IMR-90 (cell line): Measurements from ENCODE around the gene CTDP1. TPM values are rescaled to one million over a fixed set of nuclear protein-coding genes. Genes with fewer than 3 reads are reported as not detected.

ENCODE experiments used
- ATAC-seq: fragments of 200-7000 bp; cut with Tn5 transposase; 2 replicates; pipeline ENCODE4 v1.9.1; 2020; ENCODE audit warnings: low read depth, mild to moderate bottlenecking, moderate library complexity
- BruUV-seq: library from RNA; stranded (reverse); fragments of 400-500 nt; replicated peaks from 2 replicates; lab custom pipeline; 2021; lab: Mats Ljungman, UMichigan
- CTCF ChIA-PET: fragments of 300-600 bp; formaldehyde crosslinking; extraction: SDS; loops from one replicate; lab custom pipeline; 2021; ENCODE audit warnings: antibody characterized with exemption; lab: Yijun Ruan, JAX
- POLR2A ChIA-PET: fragments of 300-600 bp; sonication (Branson Sonifier 250); formaldehyde crosslinking; loops from one replicate; lab custom pipeline; 2022; ENCODE audit warnings: antibody characterized with exemption; ENCODE audit not compliant: unreplicated experiment; lab: Charles Lee
- DNase-seq: peaks from one replicate; pipeline ENCODE4 v3.0.0; 2013
- H2AFZ ChIP-seq: replicated peaks from 2 replicates; pipeline ENCODE3; 2013; ENCODE audit warnings: low read length, mild to moderate bottlenecking; ENCODE audit not compliant: poor library complexity
- H2AK5ac ChIP-seq: 2 replicates; pipeline ENCODE4 v1.6.1; 2013; ENCODE audit warnings: low read depth, low read length, inconsistent platforms
- H2AK9ac ChIP-seq: replicated peaks from 2 replicates; pipeline ENCODE3; 2013; ENCODE audit warnings: mild to moderate bottlenecking, low read depth, low read length, moderate library complexity; ENCODE audit not compliant: poor library complexity
- H2BK120ac ChIP-seq: 2 replicates; pipeline ENCODE4 v1.6.1; 2013; ENCODE audit warnings: low read depth, low read length, inconsistent platforms
- H2BK15ac ChIP-seq: 3 replicates; pipeline ENCODE4 v1.6.1; 2013; ENCODE audit warnings: low read depth, low read length, inconsistent platforms
- H2BK20ac ChIP-seq: 2 replicates; pipeline ENCODE4 v1.6.1; 2013; ENCODE audit warnings: low read depth, mild to moderate bottlenecking, inconsistent platforms, low read length, moderate library complexity
- H2BK5ac ChIP-seq: 2 replicates; pipeline ENCODE4 v1.6.1; 2013; ENCODE audit warnings: mild to moderate bottlenecking, low read depth, low read length, inconsistent platforms; ENCODE audit not compliant: poor library complexity, severe bottlenecking
- H3K14ac ChIP-seq: replicated peaks from 2 replicates; pipeline ENCODE4 v1.6.1; 2013; ENCODE audit warnings: low read depth, low read length, inconsistent platforms
- H3K18ac ChIP-seq: 2 replicates; pipeline ENCODE4 v1.6.1; 2013; ENCODE audit warnings: low read depth, low read length, control low read depth
- H3K23ac ChIP-seq: 2 replicates; pipeline ENCODE4 v1.6.1; 2013; ENCODE audit warnings: low read depth, low read length, inconsistent platforms
- H3K27ac ChIP-seq: 2 replicates; pipeline ENCODE4 v1.5.1; 2013; ENCODE audit warnings: mild to moderate bottlenecking, control low read depth, low read length; ENCODE audit not compliant: insufficient read depth
- H3K27me3 ChIP-seq: 2 replicates; pipeline ENCODE4 v1.6.1; 2013; ENCODE audit warnings: low read length; ENCODE audit not compliant: control insufficient read depth, insufficient read depth
- H3K36me3 ChIP-seq: 2 replicates; pipeline ENCODE4 v1.6.1; 2013; ENCODE audit warnings: low read length, mixed read lengths; ENCODE audit not compliant: control insufficient read depth, insufficient read depth
- H3K4ac ChIP-seq: 2 replicates; pipeline ENCODE4 v1.6.1; 2013; ENCODE audit warnings: low read depth, low read length, inconsistent platforms
- H3K4me1 ChIP-seq: 2 replicates; pipeline ENCODE4 v1.6.1; 2013; ENCODE audit warnings: low read length, mixed read lengths; ENCODE audit not compliant: control insufficient read depth, insufficient read depth
- H3K4me2 ChIP-seq: 2 replicates; pipeline ENCODE4 v1.6.1; 2013; ENCODE audit warnings: low read depth, mild to moderate bottlenecking, control low read depth, low read length, moderate library complexity
- H3K4me3 ChIP-seq: 2 replicates; pipeline ENCODE4 v1.5.1; 2013; ENCODE audit warnings: low read depth, mild to moderate bottlenecking, control low read depth, low read length, moderate library complexity; ENCODE audit not compliant: insufficient read depth
- H3K56ac ChIP-seq: 2 replicates; pipeline ENCODE4 v1.6.1; 2013; ENCODE audit warnings: low read length, inconsistent platforms; ENCODE audit not compliant: insufficient read depth; ENCODE audit errors: extremely low read depth
- H3K79me1 ChIP-seq, 2 experiments: 2 replicates each; pipeline ENCODE4 v1.6.1; 2013; ENCODE audit warnings: low read length in 2 of 2, inconsistent platforms in 1 of 2, low read depth in 1 of 2
- H3K9ac ChIP-seq: 2 replicates; pipeline ENCODE4 v1.6.1; 2013; ENCODE audit warnings: low read depth, low read length, control low read depth
- H3K9me1 ChIP-seq: 2 replicates; pipeline ENCODE4 v1.6.1; 2013; ENCODE audit warnings: low read length, inconsistent platforms; ENCODE audit not compliant: insufficient read depth
- H3K9me3 ChIP-seq: 2 replicates; pipeline ENCODE4 v1.6.1; 2013; ENCODE audit warnings: low read length; ENCODE audit not compliant: control insufficient read depth, insufficient read depth
- H4K20me1 ChIP-seq: 2 replicates; pipeline ENCODE4 v1.6.1; 2013; ENCODE audit warnings: low read length, inconsistent platforms; ENCODE audit not compliant: insufficient read depth
- H4K5ac ChIP-seq: 2 replicates; pipeline ENCODE4 v1.6.1; 2013; ENCODE audit warnings: mild to moderate bottlenecking, low read depth, low read length, control low read depth
- H4K8ac ChIP-seq, 2 experiments: 2 replicates each; pipeline ENCODE4 v1.6.1; 2013; ENCODE audit warnings: low read depth in 2 of 2, low read length in 2 of 2, control low read depth in 1 of 2, inconsistent platforms in 1 of 2
- H4K91ac ChIP-seq: 2 replicates; pipeline ENCODE4 v1.6.1; 2013; ENCODE audit warnings: low read depth, low read length, inconsistent platforms; ENCODE audit not compliant: insufficient read depth
- BHLHE40 ChIP-seq: fragments of 150-350 bp; IDR thresholded peaks from 2 replicates; pipeline ENCODE4 v1.6.1; 2016; ENCODE audit warnings: mild to moderate bottlenecking, low read depth, low read length
- CEBPB ChIP-seq: IDR thresholded peaks from 2 replicates; pipeline ENCODE4 v1.6.1; 2012; ENCODE audit warnings: low read depth, low read length, improper control_type of control experiment
- CHD1 ChIP-seq: IDR thresholded peaks from 2 replicates; pipeline ENCODE4 v1.6.1; 2012; ENCODE audit warnings: low read depth, low read length, improper control_type of control experiment
- FOS ChIP-seq: fragments of 150-350 bp; IDR thresholded peaks from 2 replicates; pipeline ENCODE4 v1.6.1; 2016; ENCODE audit warnings: low read depth, low read length
- MAZ ChIP-seq: IDR thresholded peaks from 2 replicates; pipeline ENCODE4 v1.6.1; 2012; ENCODE audit warnings: low read depth, mild to moderate bottlenecking, low read length, improper control_type of control experiment, moderate library complexity, borderline replicate concordance
- MXI1 ChIP-seq: IDR thresholded peaks from 2 replicates; pipeline ENCODE4 v1.6.1; 2012; ENCODE audit warnings: low read depth, mild to moderate bottlenecking, low read length, moderate library complexity, borderline replicate concordance
- NFE2L2 ChIP-seq: fragments of 150-350 bp; IDR thresholded peaks from 2 replicates; pipeline ENCODE4 v1.6.1; 2016; ENCODE audit warnings: low read depth, mild to moderate bottlenecking, low read length
- POLR2A ChIP-seq: IDR thresholded peaks from 2 replicates; pipeline ENCODE4 v1.6.1; 2012; ENCODE audit warnings: mild to moderate bottlenecking, low read depth, low read length
- RAD21 ChIP-seq: IDR thresholded peaks from 2 replicates; pipeline ENCODE4 v1.6.1; 2012; ENCODE audit warnings: low read length, improper control_type of control experiment
- RCOR1 ChIP-seq: IDR thresholded peaks from 2 replicates; pipeline ENCODE4 v1.6.1; 2012; ENCODE audit warnings: mild to moderate bottlenecking, low read length, improper control_type of control experiment; ENCODE audit not compliant: insufficient replicate concordance
- SMC3 ChIP-seq: fragments of 150-350 bp; IDR thresholded peaks from 2 replicates; pipeline ENCODE4 v1.6.1; 2016; ENCODE audit warnings: low read depth, mild to moderate bottlenecking, antibody characterized with exemption, low read length, moderate library complexity
- USF2 ChIP-seq: fragments of 150-350 bp; IDR thresholded peaks from 2 replicates; pipeline ENCODE4 v1.6.1; 2017; ENCODE audit warnings: mild to moderate bottlenecking, antibody characterized with exemption, low read length, low read depth
- WGBS, 2 experiments: methylation state at CpG; one replicate each; pipeline versions ENCODE4 v1.1.5 to v1.1.7; 2013; ENCODE audit warnings: missing lambda C conversion rate in 2 of 2; ENCODE audit not compliant: insufficient read length in 1 of 2; ENCODE audit errors: extremely low coverage in 2 of 2; 5-methylcytosine and 5-hydroxymethylcytosine counted together
- dilution Hi-C: fragments of 300-500 bp; cut with HindIII; formaldehyde crosslinking; loops from one replicate; pipeline ENCODE4 v1.14.3; 2018; ENCODE audit warnings: low sequenced_read_pairs; ENCODE audit not compliant: unreplicated experiment
- in situ Hi-C: fragments of 300-500 bp; cut with MboI; formaldehyde crosslinking; loops from 3 replicates; pipeline ENCODE4 v1.14.3; 2019; ENCODE audit warnings: low sequenced_read_pairs, inconsistent platforms, mixed read lengths
- intact Hi-C: fragments of 100-400 bp; cut with micrococcal nuclease; formaldehyde crosslinking; loops from 2 replicates; pipeline ENCODE4 v1.10.0; 2022
- polyA plus RNA-seq, 3 experiments: library from polyadenylated mRNA; depleted of rRNA; stranded (reverse); fragments of >200 nt; gene quantifications; 2 replicates each; pipeline ENCODE4 v1.2.3, GENCODE V29; 2012; ENCODE audit warnings: low replicate concordance in 1 of 3
- total RNA-seq: library from RNA; depleted of rRNA; stranded (reverse); fragments of >200 nt; gene quantifications from 2 replicates; pipeline ENCODE4 v1.2.3, GENCODE V29; 2012

CTDP1 gene
- total and polyA plus RNA-seq, 2 of the 4 experiments (the other 2 are of a cell fraction) = 13.4 to 17.6 TPM

- H4K8ac ChIP-seq = no peak overlapping the region
- H3K14ac ChIP-seq = no peak overlapping the region
- H3K79me1 ChIP-seq = peaks cover 4 to 6% of the 10 kb centered on the region in 2 experiments; a peak in 1 of 4 replicates
- H4K20me1 ChIP-seq = no peaks in the 10 kb centered on the region
- H2BK120ac ChIP-seq = no peak overlapping the region
- DNase-seq (no peak), ATAC-seq (no peak)
- no peak overlapping the region for H3K9ac ChIP-seq
- H3K4me2 ChIP-seq = no peak overlapping the region
- no peak overlapping the region for H2AK9ac ChIP-seq
- in situ Hi-C loops = no loop called here
- intact Hi-C loops = no loop called here
- H3K23ac ChIP-seq = no peak overlapping the region
- dilution Hi-C loops = no loop called here
- no peak overlapping the region for H3K27ac ChIP-seq
- no peaks in the 10 kb centered on the region for H3K9me1 ChIP-seq
- H3K9me3 ChIP-seq = no peaks in the 10 kb centered on the region
- H2BK20ac ChIP-seq = no peak overlapping the region
- H3K18ac ChIP-seq = no peak overlapping the region
- no peaks in the 10 kb centered on the region for H3K4me1 ChIP-seq
- no TSS peak for BruUV-seq
- H3K36me3 ChIP-seq = peaks cover 27% of the 10 kb centered on the region
- no peak overlapping the region for H3K4me3 ChIP-seq
- TF ChIP-seq CHD1 (no peak), FOS (no peak), BHLHE40 (no peak), POLR2A (no peak), MAZ (no peak), RAD21 (no peak), CEBPB (no peak), MXI1 (no peak), NFE2L2 (no peak), SMC3 (no peak), RCOR1 (no peak), USF2 (no peak)
- H2AFZ ChIP-seq = no peak overlapping the region
- POLR2A ChIA-PET = no interaction called here
- CTCF ChIA-PET = no interaction called here
- no peaks in the 10 kb centered on the region for H3K27me3 ChIP-seq
- 95% methylated on average over 24 of the region's 31 CpGs; no CpG with 5 or more reads in 1 of the 2 experiments for WGBS, 2 experiments
- no peak overlapping the region for H4K5ac ChIP-seq
- no peak overlapping the region for H2BK15ac ChIP-seq
- no peak overlapping the region for H3K56ac ChIP-seq
- no peak overlapping the region for H2AK5ac ChIP-seq
- H3K4ac ChIP-seq = no peak overlapping the region
- no peak overlapping the region for H2BK5ac ChIP-seq
- no peak overlapping the region for H4K91ac ChIP-seq
These were observed 76.0 kb downstream of the CTDP1 start for GRCh38 chr18:79755496-79756142.
